ENCODE results near the gene HIVEP2.

Gene HIVEP2

GRCh38 chr6:142729618-142730017, 215.4 kb downstream of the HIVEP2 start:
- DNase-seq, result no peak

- DNase-seq, result peak; percentile 82
These were observed 216.0 kb downstream of the HIVEP2 start for GRCh38 chr6:142728910-142729481.

- DNase-seq, result no peak
These were observed 216.6 kb downstream of the HIVEP2 start for GRCh38 chr6:142728364-142728763.

GRCh38 chr6:142726616-142727015, 218.4 kb downstream of the HIVEP2 start:
- DNase-seq, result no peak

- DNase-seq, result no peak
These were observed 219.8 kb downstream of the HIVEP2 start for GRCh38 chr6:142725024-142725770.

GRCh38 chr6:142722841-142723240, 222.1 kb downstream of the HIVEP2 start:
- DNase-seq, result no peak

GRCh38 chr6:142722012-142722411, 223.0 kb downstream of the HIVEP2 start:
- DNase-seq, result no peak

GRCh38 chr6:142721215-142721920, 223.6 kb downstream of the HIVEP2 start:
- no peak for DNase-seq

- DNase-seq, result no peak
These were observed 226.2 kb downstream of the HIVEP2 start for GRCh38 chr6:142718667-142719191.

- no peak for DNase-seq
These were observed 228.9 kb downstream of the HIVEP2 start for GRCh38 chr6:142716097-142716496.

- DNase-seq, result no peak
These were observed 229.8 kb downstream of the HIVEP2 start for GRCh38 chr6:142714951-142715785.

- no peak for DNase-seq
These were observed 231.0 kb downstream of the HIVEP2 start for GRCh38 chr6:142713959-142714358.

GRCh38 chr6:142712231-142712630, 232.7 kb downstream of the HIVEP2 start:
- DNase-seq, result no peak

GRCh38 chr6:142708651-142709050, 236.3 kb downstream of the HIVEP2 start:
- no peak for DNase-seq

- DNase-seq, result no peak
These were observed 237.7 kb downstream of the HIVEP2 start for GRCh38 chr6:142707255-142707654.

- DNase-seq, result no peak
These were observed 238.8 kb downstream of the HIVEP2 start for GRCh38 chr6:142706210-142706609.

- DNase-seq, result no peak
These were observed 239.9 kb downstream of the HIVEP2 start for GRCh38 chr6:142705054-142705453.

- no peak for DNase-seq
These were observed 242.2 kb downstream of the HIVEP2 start for GRCh38 chr6:142702501-142703460.
